Activated T-cell treated with anti-CD3 and anti-CD28 coated beads for 1 hour (primary cell): ENCODE data around the gene RABL2A.
A peak's percentile ranks its signal among the peaks of the same experiment; 100 is the strongest.
"Not testable (repeated sequence)": the region's sequence is repeated elsewhere in the genome, so short reads cannot be mapped to it uniquely, and the experiment has no call there.

ENCODE experiments used
- DNase-seq: peaks from one replicate; pipeline ENCODE4 v3.0.0-alpha.2; 2020; ENCODE audit warnings: low read depth

RABL2A gene

DNA sequence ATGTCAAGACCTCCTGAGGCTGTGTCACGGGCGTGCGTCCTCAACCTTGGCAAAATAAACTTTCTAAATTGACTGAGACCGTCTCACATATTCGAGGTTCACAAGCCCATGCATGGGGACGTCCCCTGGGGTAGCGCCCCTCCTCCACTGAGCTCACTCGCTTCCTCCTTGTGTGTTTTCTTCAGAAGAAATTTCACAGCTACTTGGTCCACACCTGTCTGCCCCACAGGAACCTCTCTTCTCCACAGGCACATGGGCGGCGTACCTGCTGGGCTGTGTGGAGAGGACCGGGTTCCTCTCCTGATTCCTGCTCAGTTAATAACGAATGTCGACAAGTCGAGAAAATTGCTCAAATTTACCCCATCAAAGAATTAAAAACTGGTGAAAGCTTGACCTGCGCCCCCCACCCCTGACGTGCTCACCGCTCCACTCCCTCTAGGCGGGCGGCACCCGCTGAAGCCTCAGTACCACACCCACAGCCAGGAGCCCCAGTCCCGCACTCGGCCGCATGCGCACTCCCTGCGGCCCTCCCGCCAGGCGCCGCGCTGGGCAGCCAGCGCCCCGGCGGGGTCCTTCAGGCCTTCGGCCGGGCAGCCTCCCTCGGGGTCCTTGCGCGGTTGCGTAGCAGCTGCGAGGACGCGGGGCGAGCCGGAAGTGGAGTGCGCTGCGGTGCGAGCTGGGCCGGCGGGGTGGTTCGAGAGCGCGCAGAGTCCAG is at the start of gene RABL2A:
Gene RABL2A, plus strand, starts transcription at position 651 of the 715 bp plus-strand sequence. CDS start 1,341 bp downstream, outside the sequence.
- peak; percentile 76 for DNase-seq

DNA sequence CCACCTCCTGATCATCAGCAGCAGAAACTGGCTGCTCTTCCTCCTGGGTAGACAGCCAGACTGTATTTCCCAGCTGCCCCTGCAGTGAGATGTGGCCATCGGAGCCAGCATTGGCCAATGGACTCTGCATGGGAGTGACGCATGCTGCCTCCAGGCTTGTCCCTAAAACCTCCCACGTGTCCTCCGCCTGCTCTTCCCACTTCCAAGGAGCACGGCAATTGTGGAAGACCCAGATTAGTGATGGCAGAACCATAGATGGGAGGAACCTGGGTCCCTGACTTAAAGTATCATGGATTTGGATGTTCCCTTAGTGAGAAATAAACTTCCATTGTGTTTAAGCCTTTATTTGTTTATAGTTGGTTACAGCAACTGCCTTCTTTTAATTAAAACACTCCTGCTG is 48.6 kb upstream of the RABL2A start:
- not testable (repeated sequence) for DNase-seq

DNA sequence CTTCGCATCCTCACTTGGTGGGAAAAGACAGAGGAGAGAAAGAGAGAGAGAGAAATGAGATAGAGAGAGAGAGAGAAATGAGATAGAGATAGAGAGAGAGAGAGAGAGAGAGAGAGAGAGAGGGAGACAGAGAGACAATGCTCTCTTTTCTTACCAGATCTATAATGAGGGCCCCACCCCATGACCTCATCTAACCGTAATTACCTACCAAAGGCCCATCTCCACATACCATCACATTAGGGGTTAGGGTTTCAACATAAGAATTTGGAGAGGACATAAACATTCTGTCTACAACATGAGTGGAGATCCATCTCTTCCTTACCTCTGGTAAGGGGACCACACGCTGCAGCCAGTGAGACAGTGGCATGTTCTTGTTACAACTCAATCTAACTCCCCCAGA is 44.6 kb upstream of the RABL2A start:
- DNase-seq, result not testable (repeated sequence)

DNA sequence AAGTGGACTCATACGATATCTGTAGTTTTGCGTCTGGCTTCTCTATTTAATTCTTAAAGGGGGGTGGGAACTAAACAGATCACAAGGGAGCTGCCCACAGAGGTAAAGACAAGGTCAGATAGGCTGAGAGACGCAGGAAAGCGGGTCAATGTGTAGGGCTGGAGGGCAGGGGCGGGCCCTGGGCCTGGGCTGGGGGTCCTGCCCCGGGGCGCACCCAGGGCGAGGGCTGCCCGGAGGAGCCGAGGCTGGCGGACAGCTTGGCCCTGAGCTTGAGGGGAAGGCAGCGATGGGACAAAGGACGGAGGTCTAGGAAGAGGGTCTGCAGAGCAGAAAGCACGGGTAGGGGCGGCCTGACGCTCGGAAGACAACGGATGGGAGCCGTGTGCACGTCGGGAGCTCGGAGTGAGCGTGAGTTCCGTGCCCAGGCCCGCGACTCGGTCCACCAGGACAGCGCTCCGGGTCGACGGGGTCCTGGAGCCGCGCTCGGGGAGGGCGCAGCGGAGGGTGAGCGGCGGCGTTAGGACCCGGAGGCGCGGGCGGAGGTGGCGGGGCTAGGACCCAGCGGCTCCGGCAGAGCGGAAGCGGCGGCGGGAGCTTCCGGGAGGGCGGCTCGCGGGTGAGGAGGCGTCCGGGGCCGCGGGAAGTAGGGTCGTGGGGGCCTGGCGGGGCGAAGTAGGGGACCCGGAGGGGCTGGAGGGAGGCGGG is 43.4 kb upstream of the RABL2A start:
- peak; percentile 68 for DNase-seq

GRCh38 chr2:113584311-113585092 is 42.6 kb upstream of the RABL2A start:
- DNase-seq, result not testable (repeated sequence)

DNA sequence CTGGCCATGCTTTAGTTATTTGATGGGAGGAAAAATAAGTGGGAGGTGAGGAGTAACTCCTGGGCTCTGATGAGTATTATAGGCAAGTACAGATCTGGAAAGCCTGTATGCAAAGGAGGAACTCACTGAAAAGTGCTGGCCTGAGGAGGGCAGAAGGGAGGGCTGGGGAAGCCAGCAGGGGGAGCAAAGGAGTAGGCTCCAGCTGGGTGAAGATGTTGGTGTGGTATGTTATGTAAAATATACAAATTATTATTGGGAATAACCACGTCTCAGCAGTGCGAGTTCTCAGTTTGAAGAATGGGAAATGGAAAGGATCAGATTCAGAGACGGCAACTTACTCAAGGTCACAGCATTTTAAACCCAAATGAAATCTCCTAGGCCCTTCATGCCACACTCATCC is 39.9 kb upstream of the RABL2A start:
- DNase-seq, result peak; percentile 41

DNA sequence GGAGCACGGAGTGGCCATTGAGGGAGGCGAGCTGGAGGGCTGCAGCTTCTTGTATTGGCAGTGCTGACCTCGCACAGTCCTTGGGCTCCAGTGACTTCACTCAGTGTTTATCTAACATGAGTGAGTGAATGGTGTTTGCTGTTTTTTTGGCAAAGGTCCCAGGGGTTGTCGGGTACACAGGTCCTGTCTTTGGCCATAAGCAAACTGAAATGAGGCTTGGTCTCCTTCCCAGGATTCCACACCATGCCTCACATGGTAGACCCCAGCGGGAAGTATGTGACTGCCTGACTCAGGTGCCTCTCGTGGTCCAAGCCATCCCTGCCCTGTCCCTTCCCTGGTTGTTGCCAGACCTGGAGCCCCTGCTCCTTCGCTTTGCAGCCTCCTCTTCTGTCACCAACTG is 37.5 kb upstream of the RABL2A start:
- DNase-seq, result not testable (repeated sequence)

DNA sequence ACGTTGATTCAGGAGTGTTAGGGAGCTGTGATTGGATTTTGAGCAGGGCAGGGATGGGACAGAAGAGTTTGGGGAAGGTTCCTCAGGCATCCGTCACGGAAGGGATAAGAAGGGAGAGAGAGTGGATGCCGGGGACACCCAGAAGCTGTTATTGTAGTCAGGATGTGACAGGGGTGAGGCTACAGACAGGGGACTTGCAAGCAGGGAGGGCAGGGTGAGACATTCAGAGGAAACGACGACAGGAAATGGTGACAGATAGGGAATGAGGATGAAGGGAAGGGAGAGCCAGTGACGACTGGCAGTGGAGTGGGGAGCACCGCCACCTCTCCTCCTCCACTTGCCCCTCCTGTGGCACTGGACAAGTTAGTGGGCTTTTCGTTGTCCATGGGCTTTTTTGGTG is 35.1 kb upstream of the RABL2A start:
- not testable (repeated sequence) for DNase-seq

DNA sequence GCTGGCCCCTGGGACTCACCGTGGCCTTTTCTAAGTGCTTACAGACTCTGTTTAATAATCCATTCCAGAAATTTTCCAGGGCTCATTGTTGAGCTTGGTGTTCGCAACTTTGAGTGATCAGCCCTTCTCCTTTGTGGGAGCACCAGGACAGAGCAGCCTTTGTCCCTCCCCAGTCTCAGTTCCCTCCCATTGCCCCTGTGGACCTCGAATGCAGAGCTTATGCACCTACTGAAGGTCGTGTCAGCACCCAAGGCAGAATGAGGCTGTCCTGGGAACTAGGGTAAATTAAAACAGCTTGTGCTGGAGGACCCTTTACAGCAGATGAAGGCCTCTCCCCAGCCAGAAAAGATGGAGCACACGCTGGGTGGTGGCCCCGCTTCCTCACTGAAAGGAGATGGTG is 33.8 kb upstream of the RABL2A start:
- DNase-seq, result not testable (repeated sequence)

DNA sequence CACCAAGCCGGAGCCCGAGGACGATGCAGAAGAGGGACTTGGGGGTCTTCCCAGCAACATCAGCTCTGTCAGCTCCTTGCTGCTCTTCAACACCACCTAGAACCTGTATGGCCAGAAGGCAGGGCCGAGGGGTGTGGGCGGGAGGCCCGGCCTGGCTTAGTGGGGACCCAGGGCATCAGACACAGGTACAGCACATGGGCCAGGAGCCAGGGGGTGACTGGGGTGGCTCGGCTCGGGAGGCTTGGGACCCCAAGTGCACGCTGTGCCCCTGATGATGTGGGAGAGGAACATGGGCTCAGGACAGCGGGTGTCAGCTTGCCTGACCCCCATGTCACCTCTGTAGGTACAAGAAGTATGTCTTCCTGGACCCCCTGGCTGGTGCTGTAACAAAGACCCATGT is 31.3 kb upstream of the RABL2A start:
- DNase-seq, result not testable (repeated sequence)

DNA sequence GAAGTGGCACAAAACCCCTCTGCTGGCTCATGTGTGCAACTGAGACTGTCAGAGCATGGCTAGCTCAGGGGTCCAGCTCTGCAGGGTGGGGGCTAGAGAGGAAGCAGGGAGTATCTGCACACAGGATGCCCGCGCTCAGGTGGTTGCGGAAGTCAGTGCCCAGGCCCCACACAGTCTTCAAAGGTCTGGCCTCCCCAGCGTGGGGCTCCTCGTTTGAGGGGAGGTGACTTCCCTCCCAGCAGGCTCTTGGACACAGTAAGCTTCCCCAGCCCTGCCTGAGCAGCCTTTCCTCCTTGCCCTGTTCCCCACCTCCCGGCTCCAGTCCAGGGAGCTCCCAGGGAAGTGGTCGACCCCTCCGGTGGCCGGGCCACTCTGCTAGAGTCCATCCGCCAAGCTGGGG is 29.9 kb upstream of the RABL2A start:
- not testable (repeated sequence) for DNase-seq

DNA sequence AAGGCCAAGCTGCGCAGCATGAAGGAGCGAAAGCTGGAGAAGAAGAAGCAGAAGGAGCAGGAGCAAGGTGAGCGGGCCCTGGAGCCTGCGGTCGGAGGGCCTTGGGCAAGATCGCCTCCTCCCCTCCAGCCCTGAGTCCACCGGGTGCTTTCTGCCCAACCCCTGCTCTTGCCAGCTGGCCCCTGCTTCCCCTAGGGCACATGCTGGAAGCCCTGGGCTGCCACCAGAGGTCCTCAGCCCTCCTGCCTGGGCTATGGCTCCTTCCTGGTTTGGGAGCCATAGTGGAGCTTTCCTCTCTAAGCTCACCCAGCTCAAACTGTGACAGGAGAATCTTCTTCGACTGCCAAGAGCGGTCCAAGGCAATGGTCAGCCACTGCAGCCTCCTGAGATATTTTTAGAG is 29.5 kb upstream of the RABL2A start:
- not testable (repeated sequence) for DNase-seq

DNA sequence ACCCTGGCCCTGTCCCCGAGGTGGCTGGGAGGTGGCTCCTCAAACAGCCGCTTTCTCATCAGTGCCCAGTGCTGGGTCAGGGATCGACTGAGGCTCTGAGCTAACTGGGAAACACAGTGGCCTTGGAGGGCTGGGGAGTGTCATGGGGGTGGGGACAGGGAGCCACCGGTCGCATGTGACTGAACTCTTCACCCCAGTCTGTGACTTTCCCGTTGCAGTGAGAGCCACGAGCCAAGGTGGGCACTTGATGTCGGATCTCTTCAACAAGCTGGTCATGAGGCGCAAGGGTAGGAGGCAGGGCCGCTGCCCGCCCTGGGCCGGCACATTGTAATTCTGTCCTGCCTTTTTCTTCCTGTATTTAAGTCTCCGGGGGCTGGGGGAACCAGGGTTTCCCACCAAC is 28.9 kb upstream of the RABL2A start:
- not testable (repeated sequence) for DNase-seq

GRCh38 chr2:113598738-113599137 is 28.3 kb upstream of the RABL2A start:
- not testable (repeated sequence) for DNase-seq

- DNase-seq, result not testable (repeated sequence)
Observed at GRCh38 chr2:113599208-113599607, 27.9 kb upstream of the RABL2A start.

DNA sequence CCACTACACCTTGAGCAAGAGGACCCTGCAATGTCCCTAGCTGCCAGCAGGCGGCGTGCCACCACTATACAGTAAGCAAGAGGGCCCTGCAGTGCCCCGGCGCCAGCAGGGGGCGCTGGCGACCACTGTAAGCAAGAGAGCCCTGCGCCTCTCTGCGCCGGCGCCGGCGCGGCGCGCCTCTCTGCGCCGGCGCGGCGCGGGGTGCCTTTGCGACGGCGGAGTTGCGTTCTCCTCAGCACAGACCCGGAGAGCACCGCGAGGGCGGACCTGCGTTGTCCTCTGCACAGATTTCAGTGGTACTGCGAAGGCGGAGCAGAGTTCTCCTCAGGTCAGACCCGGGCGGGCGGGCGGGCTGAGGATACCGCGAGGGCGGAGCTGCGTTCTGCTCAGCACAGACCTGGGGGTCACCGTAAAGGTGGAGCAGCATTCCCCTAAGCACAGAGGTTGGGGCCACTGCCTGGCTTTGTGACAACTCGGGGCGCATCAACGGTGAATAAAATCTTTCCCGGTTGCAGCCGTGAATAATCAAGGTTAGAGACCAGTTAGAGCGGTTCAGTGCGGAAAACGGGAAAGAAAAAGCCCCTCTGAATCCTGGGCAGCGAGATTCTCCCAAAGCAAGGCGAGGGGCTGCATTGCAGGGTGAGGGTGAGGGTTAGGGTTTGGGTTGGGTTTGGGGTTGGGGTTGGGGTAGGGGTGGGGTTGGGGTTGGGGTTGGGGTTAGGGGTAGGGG is 24.9 kb upstream of the RABL2A start:
- DNase-seq, result not testable (repeated sequence)

GRCh38 chr2:113602869-113603466 is 24.1 kb upstream of the RABL2A start:
- no peak for DNase-seq

- DNase-seq, result peak; percentile 71
Observed at GRCh38 chr2:113603467-113604084, 23.5 kb upstream of the RABL2A start.

DNA sequence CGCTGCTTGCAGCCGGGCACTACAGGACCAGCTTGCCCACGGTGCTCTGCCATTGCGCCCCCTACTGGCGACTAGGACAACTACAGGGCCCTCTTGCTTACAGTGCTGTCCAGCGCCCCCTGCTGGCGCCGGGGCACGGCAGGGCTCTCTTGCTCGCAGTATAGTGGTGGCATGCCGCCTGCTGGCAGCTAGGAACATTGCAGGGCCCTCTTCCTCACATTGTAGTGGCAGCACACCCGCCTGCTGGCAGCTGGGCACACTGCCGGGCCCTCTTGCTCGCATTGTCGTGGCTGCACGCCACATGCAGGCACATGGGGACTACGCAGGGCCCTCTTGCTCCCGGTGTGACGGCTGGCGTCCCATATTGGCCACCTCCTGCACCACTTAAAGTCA is 23.0 kb upstream of the RABL2A start:
- peak; percentile 81 for DNase-seq

- not testable (repeated sequence) for DNase-seq
Observed at GRCh38 chr2:113604661-113605060, 22.4 kb upstream of the RABL2A start.

DNA sequence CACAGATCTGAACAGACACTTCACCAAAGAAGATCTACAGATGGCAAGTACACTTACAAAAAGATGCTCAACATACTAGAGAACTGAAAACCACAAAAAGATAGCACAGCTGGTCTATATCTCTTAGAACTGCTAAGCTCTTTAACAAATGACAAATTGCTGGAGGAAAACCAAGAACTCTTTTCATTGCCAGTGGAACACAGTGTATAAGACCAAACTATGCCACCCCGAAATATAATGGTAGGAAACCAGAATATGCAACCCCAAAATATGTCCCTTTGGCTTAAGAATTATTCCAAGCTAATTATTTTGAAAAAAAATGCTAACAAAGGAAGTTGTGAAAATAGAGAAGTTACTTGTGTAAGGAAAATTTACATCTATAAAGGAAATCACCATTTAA is 21.0 kb upstream of the RABL2A start:
- not testable (repeated sequence) for DNase-seq
